HG03460 (cell line): ENCODE measurements around the gene NEDD4L.
A peak's percentile ranks its signal among the peaks of the same experiment; 100 is the strongest.
"Not testable (repeated sequence)": the region's sequence is repeated elsewhere in the genome, so short reads cannot be mapped to it uniquely, and the experiment has no call there.

ENCODE experiments used
- ATAC-seq: cut with Tn5 transposase; IDR thresholded peaks from one replicate; pipeline ENCODE4 v1.9.1; 2021; ENCODE audit not compliant: unreplicated experiment

The NEDD4L gene

GRCh38 chr18:58043491-58044369, at the start of gene NEDD4L:
Gene NEDD4L (plus strand): TSS chr18:58044226. CDS start chr18:58044661, 435 bp downstream.
- ATAC-seq: peak; percentile 76

GRCh38 chr18:57995331-57995730, 48.7 kb upstream of the NEDD4L start:
- ATAC-seq: no peak

GRCh38 chr18:57996894-57997293, 47.1 kb upstream of the NEDD4L start:
- not testable (repeated sequence) for ATAC-seq

GRCh38 chr18:57997820-57998219, 46.2 kb upstream of the NEDD4L start:
- ATAC-seq: no peak

- no peak for ATAC-seq
Observed at GRCh38 chr18:57998461-57998860, 45.6 kb upstream of the NEDD4L start.

- ATAC-seq: no peak
Observed at GRCh38 chr18:58004317-58004716, 39.7 kb upstream of the NEDD4L start.

GRCh38 chr18:58005011-58005410, 39.0 kb upstream of the NEDD4L start:
- ATAC-seq: no peak

GRCh38 chr18:58005885-58006523, 38.0 kb upstream of the NEDD4L start:
- ATAC-seq: no peak

- ATAC-seq: no peak
Observed at GRCh38 chr18:58009166-58009565, 34.9 kb upstream of the NEDD4L start.

GRCh38 chr18:58010265-58010664, 33.8 kb upstream of the NEDD4L start:
- ATAC-seq: no peak

- no peak for ATAC-seq
Observed at GRCh38 chr18:58012356-58012755, 31.7 kb upstream of the NEDD4L start.

GRCh38 chr18:58013241-58014211, 30.5 kb upstream of the NEDD4L start:
- no peak for ATAC-seq

- ATAC-seq: peak; percentile 99
Observed at GRCh38 chr18:58015065-58015780, 28.8 kb upstream of the NEDD4L start.

GRCh38 chr18:58017267-58017666, 26.8 kb upstream of the NEDD4L start:
- ATAC-seq: no peak

GRCh38 chr18:58020567-58021107, 23.4 kb upstream of the NEDD4L start:
- ATAC-seq: no peak

GRCh38 chr18:58021504-58021903, 22.5 kb upstream of the NEDD4L start:
- no peak for ATAC-seq

- ATAC-seq: no peak
Observed at GRCh38 chr18:58023108-58023507, 20.9 kb upstream of the NEDD4L start.

GRCh38 chr18:58024139-58024538, 19.9 kb upstream of the NEDD4L start:
- ATAC-seq: no peak

GRCh38 chr18:58025205-58025604, 18.8 kb upstream of the NEDD4L start:
- ATAC-seq: no peak

GRCh38 chr18:58025733-58026132, 18.3 kb upstream of the NEDD4L start:
- no peak for ATAC-seq
